ENCODE results near the gene ARHGEF16.

ARHGEF16 gene

GRCh38 chr1:3510956-3511250, 56.4 kb downstream of the ARHGEF16 start:
- H3K36me3 ChIP-seq (ENCODE audit: control insufficient read depth in 2 of 2, insufficient read depth in 1 of 2, low read length in 2 of 2) = no peaks in the 10 kb centered on the region
- POLR2A ChIA-PET = no interaction called here
- no peak overlapping the region for H3K4me3 ChIP-seq (ENCODE audit: low read depth, low read length)
- H3K9me3 ChIP-seq (ENCODE audit: control insufficient read depth, insufficient read depth, low read depth, low read length) = no peaks in the 10 kb centered on the region
- H3K27ac ChIP-seq (ENCODE audit: extremely low read depth, low read depth, low read length) = no peak overlapping the region
- TF ChIP-seq ZNF560 (tag by site-specific recombination; IDR thresholded peaks at IDR 0.05; ENCODE audit: borderline replicate concordance) (no peak), PRDM4 (tag by site-specific recombination; IDR thresholded peaks at IDR 0.05) (no peak), ZFHX2 (tag by site-specific recombination; conservative IDR thresholded peaks at IDR 0.05) (peak; percentile 88), ZNF223 (tag by site-specific recombination; IDR thresholded peaks at IDR 0.05) (no peak), ZNF768 (tag by site-specific recombination; IDR thresholded peaks at IDR 0.05) (no peak), EGR2 (tag by site-specific recombination; IDR thresholded peaks at IDR 0.05; ENCODE audit: low read depth) (peak; percentile 79)
- CTCF ChIA-PET = no interaction called here
- H3K4me1 ChIP-seq (ENCODE audit: control insufficient read depth, insufficient read depth, low read length) = no peaks in the 10 kb centered on the region

- no peaks in the 10 kb centered on the region for H3K9me3 ChIP-seq (ENCODE audit: control insufficient read depth, insufficient read depth, low read depth, low read length)
- no peak overlapping the region for H3K4me3 ChIP-seq (ENCODE audit: low read depth, low read length)
- ChIA-PET POLR2A (no interaction called here), CTCF (interaction anchor here (0.6 kb wide), 1 partner anchor 964 kb away, joined by 4 read pairs; no protein-coding TSS in a partner anchor)
- H3K36me3 ChIP-seq (ENCODE audit: control insufficient read depth in 2 of 2, insufficient read depth in 1 of 2, low read length in 2 of 2) = no peaks in the 10 kb centered on the region
- no peaks in the 10 kb centered on the region for H3K4me1 ChIP-seq (ENCODE audit: control insufficient read depth, insufficient read depth, low read length)
- H3K27ac ChIP-seq (ENCODE audit: extremely low read depth, low read depth, low read length) = no peak overlapping the region
- TF ChIP-seq ELK4 (IDR thresholded peaks at IDR 0.05; ENCODE audit: borderline replicate concordance, low read depth, low read length) (no peak), ZXDB (tag by site-specific recombination; IDR thresholded peaks at IDR 0.05) (no peak)
Measured at GRCh38 chr1:3511306-3511705, 56.8 kb downstream of the ARHGEF16 start.

- H3K4me1 ChIP-seq (ENCODE audit: control insufficient read depth, insufficient read depth, low read length) = no peaks in the 10 kb centered on the region
- no peak overlapping the region for H3K27ac ChIP-seq (ENCODE audit: extremely low read depth, low read depth, low read length)
- no peaks in the 10 kb centered on the region for H3K36me3 ChIP-seq (ENCODE audit: control insufficient read depth in 2 of 2, insufficient read depth in 1 of 2, low read length in 2 of 2)
- H3K4me3 ChIP-seq (ENCODE audit: low read depth, low read length) = no peak overlapping the region
- POLR2A ChIA-PET = no interaction called here
- no peaks in the 10 kb centered on the region for H3K9me3 ChIP-seq (ENCODE audit: control insufficient read depth, insufficient read depth, low read depth, low read length)
- CTCF ChIA-PET = interaction anchor here (0.6 kb wide), 1 partner anchor 965 kb away, joined by 4 read pairs; no protein-coding TSS in a partner anchor
- TF ChIP-seq ZNF302 (tag by site-specific recombination; IDR thresholded peaks at IDR 0.05; ENCODE audit: low read depth) (no peak), ZNF398 (tag by site-specific recombination; IDR thresholded peaks at IDR 0.05) (no peak), ZNF184 (tag by site-specific recombination; IDR thresholded peaks at IDR 0.05) (no peak), ZNF639 (tag by site-specific recombination; IDR thresholded peaks at IDR 0.05) (no peak), ZBTB6 (tag by site-specific recombination; IDR thresholded peaks at IDR 0.05) (no peak), ZBTB1 (tag by site-specific recombination; IDR thresholded peaks at IDR 0.05) (no peak), ZNF248 (tag by site-specific recombination; IDR thresholded peaks at IDR 0.05) (no peak), SP2 (tag by site-specific recombination; IDR thresholded peaks at IDR 0.05) (no peak), ZNF37A (tag by site-specific recombination; IDR thresholded peaks at IDR 0.05) (no peak), ZNF501 (tag by site-specific recombination; IDR thresholded peaks at IDR 0.05) (no peak), GLIS2 (tag by site-specific recombination; IDR thresholded peaks at IDR 0.05) (no peak), ZSCAN18 (tag by site-specific recombination; IDR thresholded peaks at IDR 0.05) (no peak), ZNF513 (tag by site-specific recombination; IDR thresholded peaks at IDR 0.05) (no peak), BCL11A (tag by site-specific recombination; IDR thresholded peaks at IDR 0.05; ENCODE audit: low read depth) (no peak)
Measured at GRCh38 chr1:3511856-3512255, 57.4 kb downstream of the ARHGEF16 start.
